ENCODE measurements around the gene STYX. TPM values are rescaled to one million over a fixed set of nuclear protein-coding genes. Genes with fewer than 3 reads are reported as not detected.

Gene STYX
- total RNA-seq, 1 experiment from 2014 or later: 22.8 TPM

DNA sequence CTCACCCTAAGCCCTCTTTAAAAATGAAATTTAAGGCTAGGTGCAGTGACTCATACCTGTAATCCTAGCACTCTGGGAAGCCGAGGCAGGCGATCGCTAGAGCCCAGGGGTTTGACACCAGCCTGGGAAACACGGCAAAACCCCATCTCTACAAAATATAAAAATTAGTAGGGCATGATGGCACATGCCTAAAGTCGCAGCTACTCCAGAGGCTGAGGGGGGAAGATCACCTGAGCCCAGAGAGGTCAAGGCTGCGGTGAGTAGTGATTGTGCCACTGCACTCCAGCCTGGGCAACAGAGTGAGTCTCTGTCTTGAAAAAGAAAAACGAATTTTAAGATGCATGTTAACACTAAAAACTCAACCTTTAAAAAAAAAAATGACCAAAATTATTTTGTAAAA is 48.7 kb downstream of the STYX start:
- Mint-ChIP-seq H3K9me3 (no peaks in the 10 kb centered on the region), H3K4me3 (no peak overlapping the region), H3K27me3 (ENCODE audit: low read depth) (no peaks in the 10 kb centered on the region), H3K4me1 (no peaks in the 10 kb centered on the region), H3K27ac (no peak overlapping the region), H3K36me3 (peaks cover 31% of the 10 kb centered on the region)
- DNase-seq (ENCODE audit: low spot score) (no peak), ATAC-seq (no peak)
- ChIA-PET CTCF (no interaction called here), POLR2A (no interaction called here)
- TF ChIP-seq USF1 (CRISPR knock-in tag; IDR thresholded peaks at IDR 0.05) (no peak), NFATC4 (CRISPR knock-in tag; IDR thresholded peaks at IDR 0.05) (no peak), JUN (CRISPR knock-in tag; IDR thresholded peaks at IDR 0.05) (no peak), ZNF219 (CRISPR knock-in tag; IDR thresholded peaks at IDR 0.05; ENCODE audit: borderline replicate concordance) (no peak), GABPB1 (CRISPR knock-in tag; IDR thresholded peaks at IDR 0.05) (no peak), ELF4 (CRISPR knock-in tag; IDR thresholded peaks at IDR 0.05; ENCODE audit: low read depth) (no peak), ZNF138 (CRISPR knock-in tag; conservative IDR thresholded peaks at IDR 0.05) (no peak), STAT6 (CRISPR knock-in tag; conservative IDR thresholded peaks at IDR 0.05; ENCODE audit: low read depth) (no peak), E2F1 (CRISPR knock-in tag; IDR thresholded peaks at IDR 0.05) (no peak), ZBTB21 (CRISPR knock-in tag; IDR thresholded peaks at IDR 0.05; ENCODE audit: borderline replicate concordance) (no peak), SMAD3 (CRISPR knock-in tag; IDR thresholded peaks at IDR 0.05; ENCODE audit: borderline replicate concordance) (no peak), SP1 (CRISPR knock-in tag; conservative IDR thresholded peaks at IDR 0.05) (no peak)
- TF ChIP-seq, protein P1, sequence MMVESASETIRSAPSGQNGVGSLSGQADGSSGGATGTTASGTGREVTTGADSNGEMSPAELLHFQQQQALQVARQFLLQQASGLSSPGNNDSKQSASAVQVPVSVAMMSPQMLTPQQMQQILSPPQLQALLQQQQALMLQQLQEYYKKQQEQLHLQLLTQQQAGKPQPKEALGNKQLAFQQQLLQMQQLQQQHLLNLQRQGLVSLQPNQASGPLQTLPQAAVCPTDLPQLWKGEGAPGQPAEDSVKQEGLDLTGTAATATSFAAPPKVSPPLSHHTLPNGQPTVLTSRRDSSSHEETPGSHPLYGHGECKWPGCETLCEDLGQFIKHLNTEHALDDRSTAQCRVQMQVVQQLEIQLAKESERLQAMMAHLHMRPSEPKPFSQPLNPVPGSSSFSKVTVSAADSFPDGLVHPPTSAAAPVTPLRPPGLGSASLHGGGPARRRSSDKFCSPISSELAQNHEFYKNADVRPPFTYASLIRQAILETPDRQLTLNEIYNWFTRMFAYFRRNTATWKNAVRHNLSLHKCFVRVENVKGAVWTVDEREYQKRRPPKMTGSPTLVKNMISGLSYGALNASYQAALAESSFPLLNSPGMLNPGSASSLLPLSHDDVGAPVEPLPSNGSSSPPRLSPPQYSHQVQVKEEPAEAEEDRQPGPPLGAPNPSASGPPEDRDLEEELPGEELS (CRISPR knock-in tag; IDR thresholded peaks at IDR 0.05): no peak
- TF ChIP-seq, protein P2, sequence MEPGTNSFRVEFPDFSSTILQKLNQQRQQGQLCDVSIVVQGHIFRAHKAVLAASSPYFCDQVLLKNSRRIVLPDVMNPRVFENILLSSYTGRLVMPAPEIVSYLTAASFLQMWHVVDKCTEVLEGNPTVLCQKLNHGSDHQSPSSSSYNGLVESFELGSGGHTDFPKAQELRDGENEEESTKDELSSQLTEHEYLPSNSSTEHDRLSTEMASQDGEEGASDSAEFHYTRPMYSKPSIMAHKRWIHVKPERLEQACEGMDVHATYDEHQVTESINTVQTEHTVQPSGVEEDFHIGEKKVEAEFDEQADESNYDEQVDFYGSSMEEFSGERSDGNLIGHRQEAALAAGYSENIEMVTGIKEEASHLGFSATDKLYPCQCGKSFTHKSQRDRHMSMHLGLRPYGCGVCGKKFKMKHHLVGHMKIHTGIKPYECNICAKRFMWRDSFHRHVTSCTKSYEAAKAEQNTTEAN (CRISPR knock-in tag; IDR thresholded peaks at IDR 0.05): no peak

GRCh38 chr14:52780893-52781292 is 50.9 kb downstream of the STYX start:
- DNase-seq (ENCODE audit: low spot score) (no peak), ATAC-seq (no peak)
- no peaks in the 10 kb centered on the region for H3K9me3 Mint-ChIP-seq
- ChIA-PET CTCF (no interaction called here), POLR2A (no interaction called here)
- TF ChIP-seq, protein P3, sequence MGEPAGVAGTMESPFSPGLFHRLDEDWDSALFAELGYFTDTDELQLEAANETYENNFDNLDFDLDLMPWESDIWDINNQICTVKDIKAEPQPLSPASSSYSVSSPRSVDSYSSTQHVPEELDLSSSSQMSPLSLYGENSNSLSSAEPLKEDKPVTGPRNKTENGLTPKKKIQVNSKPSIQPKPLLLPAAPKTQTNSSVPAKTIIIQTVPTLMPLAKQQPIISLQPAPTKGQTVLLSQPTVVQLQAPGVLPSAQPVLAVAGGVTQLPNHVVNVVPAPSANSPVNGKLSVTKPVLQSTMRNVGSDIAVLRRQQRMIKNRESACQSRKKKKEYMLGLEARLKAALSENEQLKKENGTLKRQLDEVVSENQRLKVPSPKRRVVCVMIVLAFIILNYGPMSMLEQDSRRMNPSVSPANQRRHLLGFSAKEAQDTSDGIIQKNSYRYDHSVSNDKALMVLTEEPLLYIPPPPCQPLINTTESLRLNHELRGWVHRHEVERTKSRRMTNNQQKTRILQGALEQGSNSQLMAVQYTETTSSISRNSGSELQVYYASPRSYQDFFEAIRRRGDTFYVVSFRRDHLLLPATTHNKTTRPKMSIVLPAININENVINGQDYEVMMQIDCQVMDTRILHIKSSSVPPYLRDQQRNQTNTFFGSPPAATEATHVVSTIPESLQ (CRISPR knock-in tag; IDR thresholded peaks at IDR 0.05): no peak
- TF ChIP-seq SMAD3 (CRISPR knock-in tag; IDR thresholded peaks at IDR 0.05; ENCODE audit: borderline replicate concordance) (no peak), GRHL2 (CRISPR knock-in tag; IDR thresholded peaks at IDR 0.05; ENCODE audit: insufficient replicate concordance, severe bottlenecking) (no peak), ZNF396 (CRISPR knock-in tag; IDR thresholded peaks at IDR 0.05; ENCODE audit: borderline replicate concordance) (no peak), IRF2 (CRISPR knock-in tag; IDR thresholded peaks at IDR 0.05; ENCODE audit: borderline replicate concordance, low read depth) (no peak), JUN (CRISPR knock-in tag; IDR thresholded peaks at IDR 0.05) (no peak)
- no peaks in the 10 kb centered on the region for H3K27me3 Mint-ChIP-seq (ENCODE audit: low read depth)
- H3K36me3 Mint-ChIP-seq: peaks cover 25% of the 10 kb centered on the region
- no peaks in the 10 kb centered on the region for H3K4me1 Mint-ChIP-seq
- H3K27ac Mint-ChIP-seq: no peak overlapping the region
- no peak overlapping the region for H3K4me3 Mint-ChIP-seq
